Hepatocyte (in vitro differentiated cells): ENCODE measurements around the gene SLC6A2. TPM values are rescaled to one million over a fixed set of nuclear protein-coding genes. Genes with fewer than 3 reads are reported as not detected.

Experiments
- DNase-seq: peaks from one replicate; pipeline ENCODE4 v3.0.0-alpha.2; 2016; ENCODE audit warnings: low spot score
- H2AFZ ChIP-seq: fragments of 200-600 bp; sonication (generic); 2 replicates; pipeline ENCODE4 v1.6.0; 2016; ENCODE audit warnings: antibody characterized with exemption, mild to moderate bottlenecking
- H3K27ac ChIP-seq: fragments of 200-600 bp; sonication (generic); 2 replicates; pipeline ENCODE4 v1.5.1; 2016; ENCODE audit warnings: mild to moderate bottlenecking
- H3K27me3 ChIP-seq: fragments of 200-600 bp; sonication (generic); 2 replicates; pipeline ENCODE4 v1.6.1; 2016
- H3K36me3 ChIP-seq: fragments of 200-600 bp; sonication (generic); replicated peaks from 2 replicates; pipeline ENCODE4 v1.5.1; 2016; ENCODE audit warnings: low read depth; ENCODE audit not compliant: insufficient read depth
- H3K4me1 ChIP-seq: fragments of 200-600 bp; sonication (generic); 2 replicates; pipeline ENCODE4 v1.5.1; 2016; ENCODE audit warnings: mild to moderate bottlenecking, moderate library complexity; ENCODE audit not compliant: insufficient read depth
- H3K4me2 ChIP-seq: fragments of 200-600 bp; sonication (generic); 2 replicates; pipeline ENCODE4 v1.6.0; 2016
- H3K4me3 ChIP-seq: fragments of 200-600 bp; sonication (generic); 2 replicates; pipeline ENCODE4 v1.5.1; 2016; ENCODE audit warnings: mild to moderate bottlenecking
- H3K79me2 ChIP-seq: fragments of 200-600 bp; sonication (generic); 2 replicates; pipeline ENCODE4 v1.6.0; 2017; ENCODE audit warnings: mild to moderate bottlenecking
- H3K9me2 ChIP-seq: fragments of 200-600 bp; sonication (generic); replicated peaks from 2 replicates; pipeline ENCODE4 v1.6.0; 2017; ENCODE audit warnings: mild to moderate bottlenecking; ENCODE audit not compliant: insufficient read depth
- H3K9me3 ChIP-seq: fragments of 200-600 bp; sonication (generic); 2 replicates; pipeline ENCODE4 v1.5.1; 2016; ENCODE audit warnings: low read depth, mild to moderate bottlenecking
- H4K20me1 ChIP-seq: fragments of 200-600 bp; sonication (generic); 2 replicates; pipeline ENCODE4 v1.6.0; 2016; ENCODE audit warnings: mild to moderate bottlenecking; ENCODE audit not compliant: insufficient read depth, poor library complexity, severe bottlenecking
- EZH2 ChIP-seq: fragments of 200-600 bp; sonication (generic); IDR thresholded peaks from 2 replicates; pipeline ENCODE4 v1.6.1; 2016; ENCODE audit warnings: antibody characterized with exemption, mild to moderate bottlenecking, borderline replicate concordance
- EZH2phosphoT487 ChIP-seq: fragments of 200-600 bp; sonication (generic); IDR thresholded peaks from one replicate; pipeline ENCODE4 v1.6.1; 2018; ENCODE audit warnings: antibody characterized with exemption, mild to moderate bottlenecking, low read depth, moderate library complexity; ENCODE audit not compliant: unreplicated experiment, severe bottlenecking
- WGBS: methylation state at CpG from one replicate; pipeline ENCODE4 v1.1.6; 2016; ENCODE audit warnings: low lambda C conversion rate; ENCODE audit errors: missing lambda C conversion rate; 5-methylcytosine and 5-hydroxymethylcytosine counted together
- polyA plus RNA-seq: library from polyadenylated mRNA; unstranded; fragments of >200 nt; fragmentation: Nextera tagmentation; extraction: Ambion mirVana; gene quantifications from 2 replicates; pipeline ENCODE4 v1.2.1, GENCODE V29; 2016
- total RNA-seq: library from RNA; depleted of rRNA; stranded (reverse); fragments of >200 nt; gene quantifications from 2 replicates; pipeline ENCODE4 v1.2.3, GENCODE V29; 2014
- TF ChIP-seq, protein P1 (sequence below): fragments of 200-600 bp; sonication (generic); IDR thresholded peaks from 2 replicates; pipeline ENCODE4 v1.5.1; 2016; ENCODE audit warnings: antibody characterized with exemption, mild to moderate bottlenecking; ENCODE audit not compliant: poor library complexity

SLC6A2 gene
- total and polyA plus RNA-seq, 2 experiments from 2014 or later: 0.20 to 0.28 TPM

GRCh38 chr16:55642611-55643010 is 13.2 kb upstream of the SLC6A2 start:
- H3K9me2 ChIP-seq: no peaks in the 10 kb centered on the region
- WGBS: 92% methylated on average over 3 of the region's 3 CpGs

DNA sequence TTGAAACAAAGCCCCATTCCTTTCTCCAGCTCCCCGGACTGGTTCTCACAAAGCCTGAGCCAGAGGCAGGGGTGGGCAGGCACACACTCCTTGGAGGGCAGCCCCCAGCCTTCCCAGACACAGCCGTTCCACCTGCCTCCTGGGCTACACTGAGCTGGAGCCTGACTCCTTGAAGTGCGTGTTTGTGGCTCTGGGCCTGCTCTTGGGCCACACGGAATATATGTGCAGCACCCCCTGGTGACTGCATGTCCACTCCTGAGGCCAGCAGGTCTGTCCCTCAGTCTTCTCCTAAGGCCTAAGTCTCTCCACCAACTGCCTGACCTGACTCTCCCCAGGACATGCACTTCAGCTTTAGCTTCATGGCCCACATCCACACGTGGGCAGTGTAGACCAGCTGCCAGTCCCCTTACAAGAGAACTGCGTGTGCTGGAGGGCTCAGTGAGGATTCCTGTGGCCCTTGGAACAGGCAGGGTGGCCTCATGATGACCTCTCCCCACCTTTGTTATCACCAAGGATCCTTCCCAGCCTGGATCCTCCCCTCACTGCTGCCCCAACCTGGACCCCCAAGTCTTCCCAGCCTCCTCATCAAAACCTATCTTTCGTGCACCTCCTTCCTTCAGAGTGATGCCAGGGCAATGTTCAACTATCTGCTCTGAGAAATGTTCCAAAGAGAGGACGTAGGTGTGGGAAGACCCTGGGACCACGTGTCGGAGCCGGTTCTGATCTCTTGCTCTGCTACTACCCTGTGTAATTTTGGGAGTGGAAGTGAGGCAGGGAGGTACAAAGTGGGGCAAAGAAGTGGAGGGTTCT is 12.4 kb upstream of the SLC6A2 start:
- 83% methylated on average over 11 of the region's 11 CpGs for WGBS
- no peak overlapping the region for H3K4me2 ChIP-seq
- no peaks in the 10 kb centered on the region for H3K36me3 ChIP-seq
- H3K9me2 ChIP-seq: no peaks in the 10 kb centered on the region
- no peaks in the 10 kb centered on the region for H3K79me2 ChIP-seq
- no peaks in the 10 kb centered on the region for H4K20me1 ChIP-seq
- peaks cover 6% of the 10 kb centered on the region for H3K27me3 ChIP-seq
- no peak for DNase-seq
- no peaks in the 10 kb centered on the region for H3K9me3 ChIP-seq
- H3K4me1 ChIP-seq: no peaks in the 10 kb centered on the region
- H3K4me3 ChIP-seq: no peak overlapping the region
- no peak overlapping the region for H2AFZ ChIP-seq
- TF ChIP-seq, protein P1, sequence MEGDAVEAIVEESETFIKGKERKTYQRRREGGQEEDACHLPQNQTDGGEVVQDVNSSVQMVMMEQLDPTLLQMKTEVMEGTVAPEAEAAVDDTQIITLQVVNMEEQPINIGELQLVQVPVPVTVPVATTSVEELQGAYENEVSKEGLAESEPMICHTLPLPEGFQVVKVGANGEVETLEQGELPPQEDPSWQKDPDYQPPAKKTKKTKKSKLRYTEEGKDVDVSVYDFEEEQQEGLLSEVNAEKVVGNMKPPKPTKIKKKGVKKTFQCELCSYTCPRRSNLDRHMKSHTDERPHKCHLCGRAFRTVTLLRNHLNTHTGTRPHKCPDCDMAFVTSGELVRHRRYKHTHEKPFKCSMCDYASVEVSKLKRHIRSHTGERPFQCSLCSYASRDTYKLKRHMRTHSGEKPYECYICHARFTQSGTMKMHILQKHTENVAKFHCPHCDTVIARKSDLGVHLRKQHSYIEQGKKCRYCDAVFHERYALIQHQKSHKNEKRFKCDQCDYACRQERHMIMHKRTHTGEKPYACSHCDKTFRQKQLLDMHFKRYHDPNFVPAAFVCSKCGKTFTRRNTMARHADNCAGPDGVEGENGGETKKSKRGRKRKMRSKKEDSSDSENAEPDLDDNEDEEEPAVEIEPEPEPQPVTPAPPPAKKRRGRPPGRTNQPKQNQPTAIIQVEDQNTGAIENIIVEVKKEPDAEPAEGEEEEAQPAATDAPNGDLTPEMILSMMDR: no peak
- TF ChIP-seq EZH2phosphoT487 (no peak), EZH2 (no peak)
- H3K27ac ChIP-seq: no peak overlapping the region

More at GRCh38 chr16:55642611-55643010, 13.2 kb upstream of the SLC6A2 start:
- H3K9me3 ChIP-seq: no peaks in the 10 kb centered on the region
- DNase-seq: no peak
- H3K79me2 ChIP-seq: no peaks in the 10 kb centered on the region
- TF ChIP-seq EZH2phosphoT487: no peak
- TF ChIP-seq EZH2: no peak
- TF ChIP-seq, protein P1: no peak
- no peak overlapping the region for H2AFZ ChIP-seq
- H3K36me3 ChIP-seq: no peaks in the 10 kb centered on the region
- no peaks in the 10 kb centered on the region for H3K4me1 ChIP-seq
- no peak overlapping the region for H3K27ac ChIP-seq
- no peak overlapping the region for H3K4me2 ChIP-seq
- peaks cover 6% of the 10 kb centered on the region for H3K27me3 ChIP-seq
- H4K20me1 ChIP-seq: no peaks in the 10 kb centered on the region
- H3K4me3 ChIP-seq: no peak overlapping the region

DNA sequence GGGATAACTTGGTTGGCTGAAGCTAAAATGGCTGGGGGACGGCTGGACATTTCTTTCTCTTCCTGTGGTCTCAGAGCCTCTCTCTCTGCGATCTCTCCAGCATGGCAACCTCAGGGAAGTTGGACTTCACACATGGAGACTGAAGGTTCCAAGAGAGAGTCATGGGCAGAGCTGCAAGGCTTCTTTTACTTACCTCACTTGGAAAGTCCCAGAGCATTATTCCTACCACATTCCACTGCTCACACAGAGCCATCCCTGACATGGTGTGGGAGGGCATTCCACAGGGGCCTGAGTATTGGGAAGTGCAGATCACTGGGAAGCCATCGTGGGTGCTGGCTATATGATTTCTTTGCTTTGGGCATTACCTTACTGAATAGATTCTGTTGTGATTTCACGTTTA is 9.8 kb upstream of the SLC6A2 start:
- no peak overlapping the region for H3K4me2 ChIP-seq
- H3K27ac ChIP-seq: no peak overlapping the region
- H3K9me3 ChIP-seq: no peaks in the 10 kb centered on the region
- TF ChIP-seq EZH2 (no peak), EZH2phosphoT487 (no peak)
- H2AFZ ChIP-seq: no peak overlapping the region
- H3K4me3 ChIP-seq: no peak overlapping the region
- no peaks in the 10 kb centered on the region for H4K20me1 ChIP-seq
- no peaks in the 10 kb centered on the region for H3K36me3 ChIP-seq
- no peak for DNase-seq
- peaks cover 25% of the 10 kb centered on the region for H3K27me3 ChIP-seq
- no peaks in the 10 kb centered on the region for H3K9me2 ChIP-seq
- H3K79me2 ChIP-seq: no peaks in the 10 kb centered on the region
- WGBS: 88% methylated on average over 4 of the region's 4 CpGs
- no peaks in the 10 kb centered on the region for H3K4me1 ChIP-seq

DNA sequence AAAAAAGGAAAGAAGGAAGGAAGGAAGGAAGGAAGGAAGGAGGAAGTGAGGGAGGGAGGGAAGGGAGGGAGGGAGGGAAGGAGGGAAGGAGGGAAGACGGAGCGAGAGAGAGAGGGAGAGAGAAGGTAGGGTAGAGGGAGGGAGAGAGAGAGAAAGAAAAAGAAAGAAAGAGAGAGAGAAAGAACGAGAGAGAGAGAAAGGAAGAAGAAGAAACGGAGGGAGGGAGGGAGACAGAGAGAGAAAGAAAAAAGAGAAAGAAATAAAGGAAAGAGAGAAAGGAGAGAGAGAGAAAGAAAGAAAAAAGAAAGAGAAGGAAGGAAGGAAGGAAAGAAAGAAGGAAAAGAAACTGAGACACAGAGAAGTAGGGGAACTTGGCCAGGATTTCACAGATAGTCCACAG is 8.4 kb upstream of the SLC6A2 start:
- peaks cover 38% of the 10 kb centered on the region for H3K27me3 ChIP-seq
- H3K4me3 ChIP-seq: no peak overlapping the region
- no peak overlapping the region for H3K4me2 ChIP-seq
- H3K4me1 ChIP-seq: no peaks in the 10 kb centered on the region
- H3K27ac ChIP-seq: no peak overlapping the region
- no peak overlapping the region for H2AFZ ChIP-seq
- no peaks in the 10 kb centered on the region for H3K79me2 ChIP-seq
- no peaks in the 10 kb centered on the region for H3K36me3 ChIP-seq
- no peaks in the 10 kb centered on the region for H3K9me2 ChIP-seq
- no CpG with 5 or more reads among the region's 4 CpGs for WGBS
- TF ChIP-seq EZH2phosphoT487: no peak
- TF ChIP-seq EZH2: no peak
- TF ChIP-seq, protein P1: no peak
- DNase-seq: no peak
- no peaks in the 10 kb centered on the region for H4K20me1 ChIP-seq
- H3K9me3 ChIP-seq: no peaks in the 10 kb centered on the region
